ENCODE data around the gene SPDEF. TPM values are rescaled to one million over a fixed set of nuclear protein-coding genes. Genes with fewer than 3 reads are reported as not detected.

SPDEF gene
- total RNA-seq, 4 donors from 2014 or later: 4.4 TPM; not detected in 3

DNA sequence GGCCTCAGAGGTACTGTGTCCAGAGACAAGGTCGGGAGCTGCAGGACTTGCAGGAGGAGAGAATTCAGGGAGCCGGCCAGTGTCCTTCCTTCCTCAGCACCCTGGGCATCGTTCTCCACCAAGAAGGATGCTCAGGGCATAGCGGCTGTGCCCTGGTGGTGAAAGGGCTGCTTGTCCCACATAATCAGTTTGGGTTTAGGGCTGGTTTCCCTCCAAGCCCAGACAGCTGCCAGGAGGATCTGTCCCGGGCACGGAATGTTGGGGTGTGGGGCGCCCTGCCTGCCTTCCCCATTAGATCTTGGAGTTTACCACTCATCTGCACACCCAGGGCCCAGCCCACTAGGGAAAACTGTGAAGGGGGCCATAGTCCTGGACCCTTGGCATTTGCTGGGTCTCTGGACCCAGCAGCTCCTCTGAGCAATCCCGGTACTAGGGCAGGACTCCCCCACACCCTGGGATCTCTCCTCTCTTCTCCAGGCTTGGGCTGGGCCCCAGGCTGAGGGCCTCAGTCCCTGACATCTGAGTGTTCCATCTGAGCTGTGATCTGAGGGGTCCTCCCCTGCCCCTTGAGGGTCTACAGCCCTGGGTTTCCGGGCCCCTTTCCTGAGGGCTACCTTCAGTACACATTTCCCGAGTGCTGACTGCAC, 18.6 kb upstream of the SPDEF start:
- H3K4me3 ChIP-seq: no peak overlapping the region
- H3K9me3 ChIP-seq: no peaks in the 10 kb centered on the region
- WGBS, 2 donors (ENCODE audit: low coverage in 1 of 2): 26% methylated on average over 3 of the region's 10 CpGs; no CpG with 5 or more reads in 1 of the 2 donors
- no peaks in the 10 kb centered on the region for H3K4me1 ChIP-seq
- no peak overlapping the region for H3K27ac ChIP-seq
- ATAC-seq: no peak
- TF ChIP-seq POLR2AphosphoS5 (IDR thresholded peaks at IDR 0.05) (no peak), EP300 (IDR thresholded peaks at IDR 0.05) (no peak), POLR2A (IDR thresholded peaks at IDR 0.05) (no peak)
- TF ChIP-seq, protein P1, sequence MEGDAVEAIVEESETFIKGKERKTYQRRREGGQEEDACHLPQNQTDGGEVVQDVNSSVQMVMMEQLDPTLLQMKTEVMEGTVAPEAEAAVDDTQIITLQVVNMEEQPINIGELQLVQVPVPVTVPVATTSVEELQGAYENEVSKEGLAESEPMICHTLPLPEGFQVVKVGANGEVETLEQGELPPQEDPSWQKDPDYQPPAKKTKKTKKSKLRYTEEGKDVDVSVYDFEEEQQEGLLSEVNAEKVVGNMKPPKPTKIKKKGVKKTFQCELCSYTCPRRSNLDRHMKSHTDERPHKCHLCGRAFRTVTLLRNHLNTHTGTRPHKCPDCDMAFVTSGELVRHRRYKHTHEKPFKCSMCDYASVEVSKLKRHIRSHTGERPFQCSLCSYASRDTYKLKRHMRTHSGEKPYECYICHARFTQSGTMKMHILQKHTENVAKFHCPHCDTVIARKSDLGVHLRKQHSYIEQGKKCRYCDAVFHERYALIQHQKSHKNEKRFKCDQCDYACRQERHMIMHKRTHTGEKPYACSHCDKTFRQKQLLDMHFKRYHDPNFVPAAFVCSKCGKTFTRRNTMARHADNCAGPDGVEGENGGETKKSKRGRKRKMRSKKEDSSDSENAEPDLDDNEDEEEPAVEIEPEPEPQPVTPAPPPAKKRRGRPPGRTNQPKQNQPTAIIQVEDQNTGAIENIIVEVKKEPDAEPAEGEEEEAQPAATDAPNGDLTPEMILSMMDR (IDR thresholded peaks at IDR 0.05): no peak
- H3K36me3 ChIP-seq: no peaks in the 10 kb centered on the region
- H3K27me3 ChIP-seq: peaks cover 30% of the 10 kb centered on the region

DNA sequence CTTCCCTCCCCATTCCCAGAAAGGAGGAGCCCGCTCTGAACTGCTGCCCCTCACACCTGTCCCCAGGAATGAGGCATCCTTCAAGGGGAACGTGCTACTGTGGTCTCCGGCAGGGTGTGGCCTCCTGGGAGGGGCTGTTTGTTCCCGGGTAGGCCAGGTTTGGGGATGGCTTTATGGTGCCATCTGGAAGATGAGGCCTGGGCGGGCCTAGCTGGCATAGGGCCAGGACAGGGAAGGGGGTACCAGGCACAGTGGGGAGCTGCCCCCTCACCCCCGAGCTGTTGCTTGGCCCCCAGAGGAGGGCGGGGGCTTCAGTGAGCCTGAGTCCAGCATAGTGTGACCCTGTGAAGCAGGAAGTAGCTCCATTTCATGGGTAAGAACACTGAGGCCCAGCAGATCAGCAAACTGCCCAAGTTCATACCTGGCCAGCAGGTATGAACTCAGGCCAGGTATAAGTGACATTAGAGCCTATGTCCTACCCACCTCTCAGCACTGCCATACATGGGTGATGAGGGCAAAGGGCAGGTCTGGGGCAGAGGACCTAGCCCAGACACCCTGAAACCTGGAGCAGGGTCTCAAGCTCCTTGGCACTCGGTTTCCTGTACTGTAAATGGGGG, 17.5 kb upstream of the SPDEF start:
- Histone ChIP-seq H3K27ac (no peak overlapping the region), H3K4me1 (no peaks in the 10 kb centered on the region), H3K9me3 (no peaks in the 10 kb centered on the region), H3K4me3 (no peak overlapping the region), H3K27me3 (peaks cover 41% of the 10 kb centered on the region), H3K36me3 (no peaks in the 10 kb centered on the region)
- TF ChIP-seq POLR2A (IDR thresholded peaks at IDR 0.05) (no peak), POLR2AphosphoS5 (IDR thresholded peaks at IDR 0.05) (no peak), EP300 (IDR thresholded peaks at IDR 0.05) (no peak)
- TF ChIP-seq, protein P1 (IDR thresholded peaks at IDR 0.05): no peak
- ATAC-seq: no peak
- 57% methylated on average over 5 of the region's 8 CpGs; no CpG with 5 or more reads in 1 of the 2 donors for WGBS, 2 donors (ENCODE audit: low coverage in 1 of 2)

- Histone ChIP-seq H3K27me3 (peaks cover 52% of the 10 kb centered on the region), H3K9me3 (no peaks in the 10 kb centered on the region), H3K36me3 (no peaks in the 10 kb centered on the region), H3K4me1 (no peaks in the 10 kb centered on the region), H3K27ac (no peak overlapping the region), H3K4me3 (no peak overlapping the region)
- TF ChIP-seq POLR2A (IDR thresholded peaks at IDR 0.05) (no peak), EP300 (IDR thresholded peaks at IDR 0.05) (no peak), POLR2AphosphoS5 (IDR thresholded peaks at IDR 0.05) (no peak)
- TF ChIP-seq, protein P1 (IDR thresholded peaks at IDR 0.05): no peak
- ATAC-seq: no peak
- WGBS, 2 donors (ENCODE audit: low coverage in 1 of 2): 75% methylated on average over 5 of the region's 6 CpGs; no CpG with 5 or more reads in 1 of the 2 donors
Measured at GRCh38 chr6:34572585-34572984, 16.5 kb upstream of the SPDEF start.

DNA sequence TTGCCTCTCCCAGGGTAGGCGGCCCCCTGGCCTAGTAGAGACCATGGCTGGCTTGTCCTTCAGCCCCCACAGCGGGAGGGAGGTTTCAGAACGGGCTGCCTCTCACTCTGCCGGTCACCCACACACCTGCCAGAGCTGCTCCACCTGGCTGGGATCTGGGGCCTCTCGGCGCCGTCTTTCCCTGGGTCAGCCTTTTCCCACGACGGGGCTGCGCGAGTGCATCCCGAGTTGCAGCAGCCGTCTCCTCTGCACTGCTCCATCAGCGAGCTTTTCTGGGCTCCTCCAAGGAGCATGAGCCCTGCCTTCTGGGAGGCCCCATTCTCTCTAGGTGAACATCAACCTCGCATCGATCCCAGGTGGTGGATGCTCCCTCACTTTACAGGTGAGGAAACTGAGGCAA, 15.9 kb upstream of the SPDEF start:
- H3K4me3 ChIP-seq: no peak overlapping the region
- WGBS, 2 donors (ENCODE audit: low coverage in 1 of 2): 36% methylated on average over 5 of the region's 16 CpGs; no CpG with 5 or more reads in 1 of the 2 donors
- H3K27ac ChIP-seq: no peak overlapping the region
- H3K4me1 ChIP-seq: no peaks in the 10 kb centered on the region
- H3K27me3 ChIP-seq: peaks cover 58% of the 10 kb centered on the region
- H3K9me3 ChIP-seq: no peaks in the 10 kb centered on the region
- no peak for ATAC-seq
- H3K36me3 ChIP-seq: no peaks in the 10 kb centered on the region
- TF ChIP-seq, protein P1 (IDR thresholded peaks at IDR 0.05): no peak
- TF ChIP-seq POLR2A (IDR thresholded peaks at IDR 0.05) (no peak), EP300 (IDR thresholded peaks at IDR 0.05) (no peak), POLR2AphosphoS5 (IDR thresholded peaks at IDR 0.05) (no peak)

DNA sequence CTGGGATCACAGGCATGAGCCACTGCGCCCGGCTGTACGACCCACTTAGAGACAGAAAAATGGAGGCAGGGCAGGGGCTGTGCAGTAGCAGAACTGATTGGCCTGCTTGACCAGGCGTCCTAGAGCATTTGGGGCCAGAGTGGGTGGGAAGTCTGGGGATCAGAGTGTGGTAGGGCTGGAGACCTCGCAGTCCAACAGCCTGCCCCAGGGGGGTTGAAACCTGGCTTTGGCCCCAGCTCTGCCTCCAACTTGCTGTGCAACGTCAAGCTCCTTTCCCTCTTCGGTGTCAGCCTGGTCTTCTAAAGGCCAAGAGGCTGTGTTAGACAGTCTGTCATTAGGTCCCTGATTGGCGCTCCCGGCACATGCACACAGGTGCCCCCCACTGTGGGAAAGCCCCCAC, 15.3 kb upstream of the SPDEF start:
- Histone ChIP-seq H3K36me3 (no peaks in the 10 kb centered on the region), H3K9me3 (no peaks in the 10 kb centered on the region), H3K27ac (no peak overlapping the region), H3K27me3 (peaks cover 64% of the 10 kb centered on the region), H3K4me3 (no peak overlapping the region), H3K4me1 (no peaks in the 10 kb centered on the region)
- TF ChIP-seq POLR2A (IDR thresholded peaks at IDR 0.05): no peak
- no peak for TF ChIP-seq EP300 (IDR thresholded peaks at IDR 0.05)
- TF ChIP-seq POLR2AphosphoS5 (IDR thresholded peaks at IDR 0.05): no peak
- TF ChIP-seq, protein P1 (IDR thresholded peaks at IDR 0.05): no peak
- WGBS, 2 donors (ENCODE audit: low coverage in 1 of 2): 47 to 70% methylated on average over 2 to 8 of the region's 9 CpGs
- ATAC-seq: no peak
